ENCODE data around the gene KCNMA1.

KCNMA1 gene

DNA sequence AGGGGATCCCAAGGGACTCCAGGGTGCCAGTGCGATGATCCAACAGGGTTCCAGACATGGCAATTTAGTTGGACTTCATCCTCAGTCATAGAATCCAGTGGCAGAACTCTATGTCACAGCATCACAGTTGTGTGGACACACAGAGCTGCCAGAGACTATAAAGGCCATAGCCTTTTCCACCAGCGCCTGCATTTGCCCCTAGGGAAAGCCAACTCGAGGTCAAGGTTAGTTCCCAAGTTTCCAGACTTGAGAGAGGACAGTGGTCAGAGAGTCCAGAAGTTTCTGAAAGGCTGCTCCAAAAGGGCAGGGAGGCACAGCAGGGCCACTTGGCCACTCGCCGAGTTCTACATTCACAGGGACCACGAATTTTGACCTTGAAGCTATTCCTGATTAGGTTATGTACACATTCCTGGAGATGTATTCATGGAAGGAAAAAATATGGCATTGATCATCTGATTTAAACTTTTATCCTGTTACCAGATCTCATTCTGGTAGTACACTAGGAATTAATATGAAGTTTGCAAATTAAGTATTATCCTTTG is 170.1 kb downstream of the KCNMA1 start:
- Histone ChIP-seq H3F3A (ENCODE audit: insufficient read depth) (no peaks in the 10 kb centered on the region), H3K9ac (ENCODE audit: low read length) (no peak overlapping the region), H3K4me2 (ENCODE audit: low read depth, low read length, poor library complexity, severe bottlenecking) (no peak overlapping the region), H3K27ac (ENCODE audit: low read depth, low read length) (no peak overlapping the region), H3K9me2 (replicated peaks; ENCODE audit: insufficient read depth, low read length) (no peaks in the 10 kb centered on the region), H3K4me3 (ENCODE audit: insufficient read depth, low read length, poor library complexity, severe bottlenecking) (no peak overlapping the region), H3K9me3 (ENCODE audit: insufficient read depth, low read length) (peaks cover 13% of the 10 kb centered on the region; the same call in 1 of the 2 replicates), H3K79me2 (ENCODE audit: insufficient read depth, low read length) (no peaks in the 10 kb centered on the region), H3K27me3 (ENCODE audit: low read length) (no peaks in the 10 kb centered on the region), H3K36me3 (ENCODE audit: low read length) (no peaks in the 10 kb centered on the region), H4K20me1 (ENCODE audit: low read depth, low read length) (no peaks in the 10 kb centered on the region), H2AFZ (ENCODE audit: low read depth, low read length, severe bottlenecking) (no peak overlapping the region)
- TF ChIP-seq, protein P1, sequence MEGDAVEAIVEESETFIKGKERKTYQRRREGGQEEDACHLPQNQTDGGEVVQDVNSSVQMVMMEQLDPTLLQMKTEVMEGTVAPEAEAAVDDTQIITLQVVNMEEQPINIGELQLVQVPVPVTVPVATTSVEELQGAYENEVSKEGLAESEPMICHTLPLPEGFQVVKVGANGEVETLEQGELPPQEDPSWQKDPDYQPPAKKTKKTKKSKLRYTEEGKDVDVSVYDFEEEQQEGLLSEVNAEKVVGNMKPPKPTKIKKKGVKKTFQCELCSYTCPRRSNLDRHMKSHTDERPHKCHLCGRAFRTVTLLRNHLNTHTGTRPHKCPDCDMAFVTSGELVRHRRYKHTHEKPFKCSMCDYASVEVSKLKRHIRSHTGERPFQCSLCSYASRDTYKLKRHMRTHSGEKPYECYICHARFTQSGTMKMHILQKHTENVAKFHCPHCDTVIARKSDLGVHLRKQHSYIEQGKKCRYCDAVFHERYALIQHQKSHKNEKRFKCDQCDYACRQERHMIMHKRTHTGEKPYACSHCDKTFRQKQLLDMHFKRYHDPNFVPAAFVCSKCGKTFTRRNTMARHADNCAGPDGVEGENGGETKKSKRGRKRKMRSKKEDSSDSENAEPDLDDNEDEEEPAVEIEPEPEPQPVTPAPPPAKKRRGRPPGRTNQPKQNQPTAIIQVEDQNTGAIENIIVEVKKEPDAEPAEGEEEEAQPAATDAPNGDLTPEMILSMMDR (IDR thresholded peaks at IDR 0.05; ENCODE audit: insufficient read depth, low read length, poor library complexity, severe bottlenecking) = no peak
- no peak for TF ChIP-seq EZH2phosphoT487 (conservative IDR thresholded peaks at IDR 0.05; ENCODE audit: low read length)

DNA sequence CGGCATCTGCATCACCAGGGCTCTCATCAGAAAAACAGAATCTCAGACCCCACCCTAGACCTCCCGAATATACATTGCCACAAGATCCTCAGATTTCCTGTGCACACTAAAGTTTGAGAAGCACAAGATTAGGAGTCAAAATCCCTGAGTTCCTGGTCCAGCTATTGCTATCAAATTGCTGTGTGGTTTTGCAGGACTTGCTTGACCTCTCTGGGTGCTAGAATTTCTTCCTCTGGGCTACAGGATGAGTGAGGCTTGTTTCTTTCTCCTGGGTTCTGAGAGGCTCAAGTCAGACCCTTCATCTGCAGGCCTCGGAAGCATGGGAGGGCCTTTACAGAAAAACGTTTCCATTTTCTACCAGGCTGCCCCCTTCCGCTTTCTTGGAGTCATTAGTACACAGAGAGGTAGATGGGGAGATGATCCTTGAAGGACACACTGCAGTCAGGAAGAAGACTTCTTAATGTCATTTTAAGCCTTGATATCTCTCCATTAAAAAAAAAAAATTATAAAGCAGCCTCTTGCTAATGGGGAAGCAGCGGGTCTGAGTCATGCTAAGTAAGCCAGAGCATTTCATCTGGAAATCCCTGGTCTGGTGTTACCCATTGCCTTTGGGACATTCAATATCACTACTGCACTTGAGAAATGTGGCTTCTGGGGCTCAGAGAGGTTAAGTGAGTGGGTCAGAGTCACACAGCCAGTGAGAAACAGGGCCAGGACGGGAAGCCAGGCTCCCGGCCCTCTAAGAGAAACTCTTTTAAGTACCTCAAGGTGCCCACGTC is 173.5 kb downstream of the KCNMA1 start:
- Histone ChIP-seq H4K20me1 (ENCODE audit: low read depth, low read length) (no peaks in the 10 kb centered on the region), H3K79me2 (ENCODE audit: insufficient read depth, low read length) (no peaks in the 10 kb centered on the region), H3K9ac (ENCODE audit: low read length) (no peak overlapping the region), H3F3A (ENCODE audit: insufficient read depth) (no peaks in the 10 kb centered on the region), H3K4me2 (ENCODE audit: low read depth, low read length, poor library complexity, severe bottlenecking) (no peak overlapping the region), H3K4me3 (ENCODE audit: insufficient read depth, low read length, poor library complexity, severe bottlenecking) (no peak overlapping the region), H3K27me3 (ENCODE audit: low read length) (no peaks in the 10 kb centered on the region), H3K9me3 (ENCODE audit: insufficient read depth, low read length) (no peaks in the 10 kb centered on the region), H3K36me3 (ENCODE audit: low read length) (no peaks in the 10 kb centered on the region), H3K9me2 (replicated peaks; ENCODE audit: insufficient read depth, low read length) (no peaks in the 10 kb centered on the region), H2AFZ (ENCODE audit: low read depth, low read length, severe bottlenecking) (no peak overlapping the region), H3K27ac (ENCODE audit: low read depth, low read length) (no peak overlapping the region)
- no peak for TF ChIP-seq EZH2phosphoT487 (conservative IDR thresholded peaks at IDR 0.05; ENCODE audit: low read length)
- TF ChIP-seq, protein P1 (IDR thresholded peaks at IDR 0.05; ENCODE audit: insufficient read depth, low read length, poor library complexity, severe bottlenecking) = no peak

DNA sequence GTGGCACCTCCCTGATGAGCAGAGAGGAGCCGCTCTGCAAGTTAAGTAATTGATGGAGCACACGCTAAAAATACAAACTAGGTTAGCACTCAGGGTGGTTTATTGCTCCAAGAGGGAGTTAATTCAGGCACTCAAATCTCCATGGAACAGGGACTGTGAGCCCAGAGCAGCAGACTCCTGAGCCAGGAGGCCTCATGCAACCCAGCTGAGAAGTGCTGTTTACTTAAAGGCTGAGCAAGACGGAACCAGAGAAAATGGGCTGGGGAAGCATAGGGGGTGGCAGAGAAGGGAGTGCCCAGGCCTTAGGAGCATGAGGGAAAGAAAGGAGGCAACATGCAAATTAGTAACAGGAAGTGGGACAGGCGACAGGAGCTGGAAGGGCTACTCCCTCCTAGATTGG is 174.1 kb downstream of the KCNMA1 start:
- no peak overlapping the region for H3K27ac ChIP-seq (ENCODE audit: low read depth, low read length)
- no peak overlapping the region for H3K9ac ChIP-seq (ENCODE audit: low read length)
- H2AFZ ChIP-seq (ENCODE audit: low read depth, low read length, severe bottlenecking) = no peak overlapping the region
- no peaks in the 10 kb centered on the region for H3K9me2 ChIP-seq (replicated peaks; ENCODE audit: insufficient read depth, low read length)
- H3K4me2 ChIP-seq (ENCODE audit: low read depth, low read length, poor library complexity, severe bottlenecking) = no peak overlapping the region
- no peaks in the 10 kb centered on the region for H3K27me3 ChIP-seq (ENCODE audit: low read length)
- H3F3A ChIP-seq (ENCODE audit: insufficient read depth) = no peaks in the 10 kb centered on the region
- no peaks in the 10 kb centered on the region for H3K9me3 ChIP-seq (ENCODE audit: insufficient read depth, low read length)
- H3K4me3 ChIP-seq (ENCODE audit: insufficient read depth, low read length, poor library complexity, severe bottlenecking) = no peak overlapping the region
- no peaks in the 10 kb centered on the region for H4K20me1 ChIP-seq (ENCODE audit: low read depth, low read length)
- H3K36me3 ChIP-seq (ENCODE audit: low read length) = no peaks in the 10 kb centered on the region
- no peaks in the 10 kb centered on the region for H3K79me2 ChIP-seq (ENCODE audit: insufficient read depth, low read length)
- TF ChIP-seq EZH2phosphoT487 (conservative IDR thresholded peaks at IDR 0.05; ENCODE audit: low read length) = no peak
- TF ChIP-seq, protein P1 (IDR thresholded peaks at IDR 0.05; ENCODE audit: insufficient read depth, low read length, poor library complexity, severe bottlenecking) = no peak

All from SU-DHL-6 (cell line).